ENCODE measurements around the gene TWIST2.

DNA sequence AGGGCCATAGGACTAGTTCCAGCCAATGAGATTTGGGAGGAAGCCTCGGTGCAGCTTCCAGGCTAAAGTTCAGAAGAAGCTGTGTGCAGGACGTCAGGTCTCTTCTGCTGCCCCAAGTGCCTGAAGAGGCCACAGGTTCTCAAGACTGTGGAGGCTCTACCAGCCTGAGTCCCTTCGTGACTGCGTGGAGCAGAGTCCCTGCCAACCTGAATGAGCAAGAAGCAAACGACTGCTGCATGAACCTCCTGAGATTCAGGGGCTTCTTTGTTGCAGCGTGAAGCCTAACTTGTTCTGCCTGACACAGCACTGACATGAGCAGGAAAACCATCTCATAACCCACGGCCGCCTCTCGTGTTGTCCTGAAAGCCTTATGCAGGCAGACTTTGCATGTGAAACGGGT is 39.7 kb downstream of the TWIST2 start:
- TF ChIP-seq, protein P1, sequence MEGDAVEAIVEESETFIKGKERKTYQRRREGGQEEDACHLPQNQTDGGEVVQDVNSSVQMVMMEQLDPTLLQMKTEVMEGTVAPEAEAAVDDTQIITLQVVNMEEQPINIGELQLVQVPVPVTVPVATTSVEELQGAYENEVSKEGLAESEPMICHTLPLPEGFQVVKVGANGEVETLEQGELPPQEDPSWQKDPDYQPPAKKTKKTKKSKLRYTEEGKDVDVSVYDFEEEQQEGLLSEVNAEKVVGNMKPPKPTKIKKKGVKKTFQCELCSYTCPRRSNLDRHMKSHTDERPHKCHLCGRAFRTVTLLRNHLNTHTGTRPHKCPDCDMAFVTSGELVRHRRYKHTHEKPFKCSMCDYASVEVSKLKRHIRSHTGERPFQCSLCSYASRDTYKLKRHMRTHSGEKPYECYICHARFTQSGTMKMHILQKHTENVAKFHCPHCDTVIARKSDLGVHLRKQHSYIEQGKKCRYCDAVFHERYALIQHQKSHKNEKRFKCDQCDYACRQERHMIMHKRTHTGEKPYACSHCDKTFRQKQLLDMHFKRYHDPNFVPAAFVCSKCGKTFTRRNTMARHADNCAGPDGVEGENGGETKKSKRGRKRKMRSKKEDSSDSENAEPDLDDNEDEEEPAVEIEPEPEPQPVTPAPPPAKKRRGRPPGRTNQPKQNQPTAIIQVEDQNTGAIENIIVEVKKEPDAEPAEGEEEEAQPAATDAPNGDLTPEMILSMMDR (IDR thresholded peaks at IDR 0.05; ENCODE audit: low read length) = no peak
- no peak for TF ChIP-seq EZH2 (optimal IDR thresholded peaks at IDR 0.05; ENCODE audit: low read depth, low read length)
- TF ChIP-seq EZH2phosphoT487 (IDR thresholded peaks at IDR 0.05; ENCODE audit: low read length) = no peak
